ENCODE results near the gene NSUN2. TPM values are rescaled to one million over a fixed set of nuclear protein-coding genes. Genes with fewer than 3 reads are reported as not detected.

The NSUN2 gene
- total and polyA plus RNA-seq, 2 experiments from 2014 or later = 65.4 to 112 TPM

DNA sequence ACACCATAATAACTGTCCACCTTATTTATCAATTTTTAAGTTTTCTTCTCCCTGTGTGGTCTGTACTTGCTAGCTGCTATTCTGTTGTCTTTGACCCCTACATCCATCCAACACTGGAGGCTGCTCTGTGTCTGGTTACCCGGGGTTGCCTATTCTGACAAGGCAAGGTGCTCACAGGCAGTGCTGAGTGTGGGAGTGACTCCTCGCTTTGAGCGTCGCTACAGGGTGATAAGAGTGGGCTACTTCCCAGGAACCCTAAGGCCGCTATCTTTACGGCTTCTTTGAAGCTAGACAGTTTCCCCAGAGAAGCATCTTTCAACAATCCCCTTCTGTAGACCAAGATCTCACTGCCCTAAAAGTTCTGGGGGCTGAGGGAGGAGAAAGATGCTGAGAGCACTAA, 35.3 kb downstream of the NSUN2 start (continued):
- TF ChIP-seq, protein P1, sequence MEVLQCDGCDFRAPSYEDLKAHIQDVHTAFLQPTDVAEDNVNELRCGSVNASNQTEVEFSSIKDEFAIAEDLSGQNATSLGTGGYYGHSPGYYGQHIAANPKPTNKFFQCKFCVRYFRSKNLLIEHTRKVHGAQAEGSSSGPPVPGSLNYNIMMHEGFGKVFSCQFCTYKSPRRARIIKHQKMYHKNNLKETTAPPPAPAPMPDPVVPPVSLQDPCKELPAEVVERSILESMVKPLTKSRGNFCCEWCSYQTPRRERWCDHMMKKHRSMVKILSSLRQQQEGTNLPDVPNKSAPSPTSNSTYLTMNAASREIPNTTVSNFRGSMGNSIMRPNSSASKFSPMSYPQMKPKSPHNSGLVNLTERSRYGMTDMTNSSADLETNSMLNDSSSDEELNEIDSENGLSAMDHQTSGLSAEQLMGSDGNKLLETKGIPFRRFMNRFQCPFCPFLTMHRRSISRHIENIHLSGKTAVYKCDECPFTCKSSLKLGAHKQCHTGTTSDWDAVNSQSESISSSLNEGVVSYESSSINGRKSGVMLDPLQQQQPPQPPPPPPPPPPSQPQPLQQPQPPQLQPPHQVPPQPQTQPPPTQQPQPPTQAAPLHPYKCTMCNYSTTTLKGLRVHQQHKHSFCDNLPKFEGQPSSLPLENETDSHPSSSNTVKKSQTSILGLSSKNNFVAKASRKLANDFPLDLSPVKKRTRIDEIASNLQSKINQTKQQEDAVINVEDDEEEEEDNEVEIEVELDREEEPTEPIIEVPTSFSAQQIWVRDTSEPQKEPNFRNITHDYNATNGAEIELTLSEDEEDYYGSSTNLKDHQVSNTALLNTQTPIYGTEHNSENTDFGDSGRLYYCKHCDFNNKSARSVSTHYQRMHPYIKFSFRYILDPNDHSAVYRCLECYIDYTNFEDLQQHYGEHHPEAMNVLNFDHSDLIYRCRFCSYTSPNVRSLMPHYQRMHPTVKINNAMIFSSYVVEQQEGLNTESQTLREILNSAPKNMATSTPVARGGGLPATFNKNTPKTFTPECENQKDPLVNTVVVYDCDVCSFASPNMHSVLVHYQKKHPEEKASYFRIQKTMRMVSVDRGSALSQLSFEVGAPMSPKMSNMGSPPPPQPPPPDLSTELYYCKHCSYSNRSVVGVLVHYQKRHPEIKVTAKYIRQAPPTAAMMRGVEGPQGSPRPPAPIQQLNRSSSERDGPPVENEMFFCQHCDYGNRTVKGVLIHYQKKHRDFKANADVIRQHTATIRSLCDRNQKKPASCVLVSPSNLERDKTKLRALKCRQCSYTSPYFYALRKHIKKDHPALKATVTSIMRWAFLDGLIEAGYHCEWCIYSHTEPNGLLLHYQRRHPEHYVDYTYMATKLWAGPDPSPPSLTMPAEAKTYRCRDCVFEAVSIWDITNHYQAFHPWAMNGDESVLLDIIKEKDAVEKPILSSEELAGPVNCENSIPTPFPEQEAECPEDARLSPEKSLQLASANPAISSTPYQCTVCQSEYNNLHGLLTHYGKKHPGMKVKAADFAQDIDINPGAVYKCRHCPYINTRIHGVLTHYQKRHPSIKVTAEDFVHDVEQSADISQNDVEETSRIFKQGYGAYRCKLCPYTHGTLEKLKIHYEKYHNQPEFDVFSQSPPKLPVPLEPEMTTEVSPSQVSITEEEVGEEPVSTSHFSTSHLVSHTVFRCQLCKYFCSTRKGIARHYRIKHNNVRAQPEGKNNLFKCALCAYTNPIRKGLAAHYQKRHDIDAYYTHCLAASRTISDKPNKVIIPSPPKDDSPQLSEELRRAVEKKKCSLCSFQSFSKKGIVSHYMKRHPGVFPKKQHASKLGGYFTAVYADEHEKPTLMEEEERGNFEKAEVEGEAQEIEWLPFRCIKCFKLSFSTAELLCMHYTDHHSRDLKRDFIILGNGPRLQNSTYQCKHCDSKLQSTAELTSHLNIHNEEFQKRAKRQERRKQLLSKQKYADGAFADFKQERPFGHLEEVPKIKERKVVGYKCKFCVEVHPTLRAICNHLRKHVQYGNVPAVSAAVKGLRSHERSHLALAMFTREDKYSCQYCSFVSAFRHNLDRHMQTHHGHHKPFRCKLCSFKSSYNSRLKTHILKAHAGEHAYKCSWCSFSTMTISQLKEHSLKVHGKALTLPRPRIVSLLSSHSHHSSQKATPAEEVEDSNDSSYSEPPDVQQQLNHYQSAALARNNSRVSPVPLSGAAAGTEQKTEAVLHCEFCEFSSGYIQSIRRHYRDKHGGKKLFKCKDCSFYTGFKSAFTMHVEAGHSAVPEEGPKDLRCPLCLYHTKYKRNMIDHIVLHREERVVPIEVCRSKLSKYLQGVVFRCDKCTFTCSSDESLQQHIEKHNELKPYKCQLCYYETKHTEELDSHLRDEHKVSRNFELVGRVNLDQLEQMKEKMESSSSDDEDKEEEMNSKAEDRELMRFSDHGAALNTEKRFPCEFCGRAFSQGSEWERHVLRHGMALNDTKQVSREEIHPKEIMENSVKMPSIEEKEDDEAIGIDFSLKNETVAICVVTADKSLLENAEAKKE (CRISPR knock-in tag; IDR thresholded peaks at IDR 0.05) = no peak
- no peak for TF ChIP-seq EZH2 (IDR thresholded peaks at IDR 0.05; ENCODE audit: low read depth, unreplicated experiment)
- TF ChIP-seq, protein P2, sequence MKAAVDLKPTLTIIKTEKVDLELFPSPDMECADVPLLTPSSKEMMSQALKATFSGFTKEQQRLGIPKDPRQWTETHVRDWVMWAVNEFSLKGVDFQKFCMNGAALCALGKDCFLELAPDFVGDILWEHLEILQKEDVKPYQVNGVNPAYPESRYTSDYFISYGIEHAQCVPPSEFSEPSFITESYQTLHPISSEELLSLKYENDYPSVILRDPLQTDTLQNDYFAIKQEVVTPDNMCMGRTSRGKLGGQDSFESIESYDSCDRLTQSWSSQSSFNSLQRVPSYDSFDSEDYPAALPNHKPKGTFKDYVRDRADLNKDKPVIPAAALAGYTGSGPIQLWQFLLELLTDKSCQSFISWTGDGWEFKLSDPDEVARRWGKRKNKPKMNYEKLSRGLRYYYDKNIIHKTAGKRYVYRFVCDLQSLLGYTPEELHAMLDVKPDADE (IDR thresholded peaks at IDR 0.05) = no peak

DNA sequence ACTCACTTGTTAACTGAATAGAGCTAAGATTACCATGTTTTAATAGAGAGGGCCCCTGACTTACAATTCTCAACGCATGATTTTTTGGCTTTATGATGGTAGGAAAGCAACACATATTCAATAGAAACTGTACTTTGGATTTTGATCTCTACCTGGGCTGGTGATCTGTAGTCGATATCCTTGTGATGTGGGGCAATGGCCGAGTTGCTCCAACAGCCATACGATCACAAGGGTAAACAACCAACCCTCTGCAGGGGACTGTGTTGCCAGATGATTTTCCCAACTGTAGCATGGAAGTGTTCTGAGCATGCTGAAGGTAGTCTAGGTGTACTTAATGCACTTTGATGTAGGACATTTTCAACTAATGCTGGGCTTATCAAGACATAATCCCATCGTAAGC, 36.5 kb downstream of the NSUN2 start:
- H3K36me3 Mint-ChIP-seq (ENCODE audit: low read depth) = peaks cover 50% of the 10 kb centered on the region
- no peak overlapping the region for H3K27ac Mint-ChIP-seq
- no peaks in the 10 kb centered on the region for H3K9me3 Mint-ChIP-seq
- ATAC-seq (no peak), DNase-seq (ENCODE audit: low spot score) (no peak)
- peaks cover 4% of the 10 kb centered on the region; the same call in 2 of the 3 replicates for H3K4me1 Mint-ChIP-seq
- no peaks in the 10 kb centered on the region for H3K4me1 ChIP-seq (ENCODE audit: insufficient read depth)
- H3K4me2 ChIP-seq = no peak overlapping the region
- peaks cover 18% of the 10 kb centered on the region for H3K36me3 ChIP-seq (ENCODE audit: insufficient read depth)
- no peaks in the 10 kb centered on the region for H3K79me2 ChIP-seq (replicated peaks; ENCODE audit: insufficient read depth)
- no peaks in the 10 kb centered on the region for H3F3A ChIP-seq (replicated peaks; ENCODE audit: low read depth)
- no peaks in the 10 kb centered on the region for H3K27me3 ChIP-seq (ENCODE audit: insufficient read depth)
- no peaks in the 10 kb centered on the region for H3K9me2 ChIP-seq (ENCODE audit: insufficient read depth)
- H2AFZ ChIP-seq = no peak overlapping the region
- no peak overlapping the region for H3K4me3 Mint-ChIP-seq
- TF ChIP-seq JUNB (IDR thresholded peaks at IDR 0.05; ENCODE audit: unreplicated experiment) (no peak), STAT1 (IDR thresholded peaks at IDR 0.05; ENCODE audit: unreplicated experiment) (no peak)
- no peak overlapping the region for H3K4me3 ChIP-seq
- no peak overlapping the region for H3K27ac ChIP-seq (ENCODE audit: low read depth)
- peaks cover 7% of the 10 kb centered on the region for H3K27me3 Mint-ChIP-seq (ENCODE audit: insufficient read depth, low read depth, poor library complexity)
- H4K20me1 ChIP-seq (replicated peaks; ENCODE audit: insufficient read depth) = peaks cover 16% of the 10 kb centered on the region; the same call in 1 of the 2 replicates
